T47D (cell line): Measurements from ENCODE around the gene GOLGB1.
"Not testable (repeated sequence)": the region's sequence is repeated elsewhere in the genome, so short reads cannot be mapped to it uniquely, and the experiment has no call there.

Source experiments
- DNase-seq, 2 experiments: peaks; one replicate each; pipeline versions ENCODE4 v3.0.0 to v3.0.0-alpha.2; 2011 to 2012; ENCODE audit warnings: low read depth in 1 of 2, low spot score in 1 of 2
- JUND ChIP-seq: IDR thresholded peaks from 2 replicates; pipeline ENCODE4 v1.6.1; 2012; ENCODE audit warnings: low read depth
- in situ Hi-C: cut with HindIII; loops from 2 replicates; pipeline ENCODE4 v1.10.0; 2016; ENCODE audit warnings: low sequenced_read_pairs, low pct_unique_long_range_greater_than_20kb

The GOLGB1 gene

DNA sequence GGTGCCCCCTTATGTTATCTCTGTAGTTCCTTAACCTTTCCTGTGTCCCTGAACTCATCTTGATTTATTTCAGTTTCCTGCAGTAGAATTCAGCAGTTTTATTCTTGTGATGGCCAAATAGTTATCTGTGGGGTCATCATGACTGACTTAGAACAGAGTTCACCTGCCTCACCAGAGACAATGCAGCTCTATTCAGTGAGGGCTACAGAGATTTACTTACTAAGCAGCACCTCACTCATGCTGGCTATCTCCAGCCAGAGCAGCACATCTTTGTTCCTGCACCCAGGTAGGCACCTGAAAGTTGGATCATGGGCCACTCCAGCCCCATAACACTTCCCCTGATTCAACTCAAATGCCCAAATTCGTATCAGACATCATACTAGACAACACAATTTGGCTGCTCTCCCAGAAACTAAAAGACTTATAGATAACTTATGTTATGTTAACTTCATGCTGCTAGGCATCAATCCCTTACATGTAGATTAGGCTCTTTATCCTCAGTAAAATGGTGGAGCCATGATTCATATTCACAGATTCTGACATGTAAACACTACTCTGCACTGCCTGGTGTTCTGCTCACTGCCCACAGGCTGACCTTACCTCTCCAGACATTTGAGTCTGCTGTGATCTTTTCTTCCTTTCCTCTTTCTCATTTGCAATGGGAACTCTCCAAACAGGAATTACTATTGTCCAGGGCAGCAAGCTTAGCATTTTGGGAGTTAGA lies 9.3 kb upstream of the GOLGB1 start:
- DNase-seq: no peak
- no peak for TF ChIP-seq JUND
- in situ Hi-C loops: no loop called here

DNA sequence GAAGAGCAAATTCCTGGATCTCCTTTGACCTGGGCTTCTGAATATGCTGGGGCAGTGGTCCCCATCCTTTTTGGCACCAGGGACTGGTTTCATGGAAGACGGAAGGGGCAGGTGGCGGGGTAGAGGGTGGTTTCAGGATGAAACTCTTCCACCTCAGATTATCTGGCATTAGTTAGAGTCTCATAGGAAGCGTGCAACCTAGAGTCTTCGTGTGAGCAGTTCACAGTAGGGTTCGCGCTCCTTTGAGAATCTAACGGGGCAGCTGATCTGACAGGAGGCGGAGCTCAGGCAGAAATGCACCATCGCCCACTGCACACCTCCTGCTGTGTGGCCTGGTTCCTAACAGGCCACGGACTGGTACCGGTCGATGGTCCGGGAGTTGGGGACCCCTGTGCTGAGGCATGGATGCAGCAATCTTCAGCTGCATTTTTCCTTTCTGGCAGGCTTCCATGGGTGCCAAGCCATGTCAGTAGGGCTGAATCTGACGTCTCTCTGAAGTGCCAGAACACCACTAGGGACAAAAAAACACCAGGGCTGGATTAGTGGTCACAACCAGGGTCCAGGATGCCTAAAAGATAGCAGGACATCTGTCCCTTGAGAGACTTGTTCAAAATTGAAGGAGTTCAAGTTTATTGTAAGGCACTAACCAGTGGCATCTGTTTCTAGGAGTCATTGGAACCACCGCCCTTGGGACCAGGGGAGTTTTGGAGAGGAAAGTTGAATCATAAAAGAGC lies 8.4 kb upstream of the GOLGB1 start:
- DNase-seq: no peak
- in situ Hi-C loops: no loop called here
- TF ChIP-seq JUND: no peak

DNA sequence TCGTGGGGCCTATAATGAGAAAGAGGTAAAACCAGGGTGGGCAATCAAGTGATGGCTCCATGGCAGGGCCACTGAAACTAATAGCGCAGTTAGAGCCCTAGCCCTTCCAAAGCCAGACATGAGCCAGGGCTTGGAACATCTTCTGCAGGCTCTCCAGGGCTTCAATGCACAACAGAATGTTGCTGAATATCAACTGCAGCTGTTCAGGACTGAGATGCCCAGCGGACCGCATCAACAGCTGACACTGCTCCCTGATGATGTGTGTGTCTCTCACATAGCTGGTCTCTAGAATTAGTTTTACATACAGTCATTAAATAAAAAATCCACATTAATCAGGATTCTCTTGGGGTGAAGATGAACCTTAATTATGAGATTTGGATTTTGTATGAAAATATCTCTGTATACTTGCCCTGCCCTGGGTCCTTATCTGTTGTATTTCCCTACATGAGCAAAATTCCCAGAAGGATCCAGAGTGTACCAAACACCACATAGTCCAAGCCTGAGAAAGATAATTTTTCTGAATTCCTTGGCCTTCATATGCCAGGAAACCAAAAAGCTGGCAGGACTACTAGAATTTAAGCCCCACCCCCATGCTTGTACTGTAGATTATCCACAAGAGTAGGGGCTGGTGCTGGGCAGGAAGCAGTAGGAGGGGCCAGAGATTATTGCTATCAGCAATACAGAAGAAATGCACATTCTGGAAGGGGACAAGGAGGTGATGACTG lies 7.7 kb upstream of the GOLGB1 start:
- no peak for TF ChIP-seq JUND
- in situ Hi-C loops: no loop called here

DNA sequence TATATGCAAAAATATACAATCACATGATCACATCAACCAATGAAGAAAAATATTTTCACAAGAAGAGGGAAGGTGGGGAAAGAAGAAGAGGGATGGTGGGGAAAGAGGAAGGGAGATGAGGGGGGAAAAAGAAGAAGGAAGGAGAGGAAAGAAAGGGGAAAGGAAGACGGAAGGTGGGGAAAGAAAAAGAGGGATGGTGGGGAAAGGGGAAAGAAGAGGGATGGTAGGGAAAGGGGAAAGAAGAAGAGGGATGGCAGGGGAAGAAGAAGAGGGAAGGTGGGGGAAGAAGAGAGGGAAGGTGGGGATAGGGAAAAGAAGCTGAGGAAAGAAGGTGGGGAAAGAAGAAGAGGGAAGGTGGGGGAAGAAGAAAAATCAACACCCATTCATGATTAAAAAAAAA lies 3.2 kb upstream of the GOLGB1 start:
- no peak for DNase-seq
- in situ Hi-C loops: no loop called here
- no peak for TF ChIP-seq JUND

More for the DNA sequence above, 7.7 kb upstream of the GOLGB1 start:
- no peak for DNase-seq

DNA sequence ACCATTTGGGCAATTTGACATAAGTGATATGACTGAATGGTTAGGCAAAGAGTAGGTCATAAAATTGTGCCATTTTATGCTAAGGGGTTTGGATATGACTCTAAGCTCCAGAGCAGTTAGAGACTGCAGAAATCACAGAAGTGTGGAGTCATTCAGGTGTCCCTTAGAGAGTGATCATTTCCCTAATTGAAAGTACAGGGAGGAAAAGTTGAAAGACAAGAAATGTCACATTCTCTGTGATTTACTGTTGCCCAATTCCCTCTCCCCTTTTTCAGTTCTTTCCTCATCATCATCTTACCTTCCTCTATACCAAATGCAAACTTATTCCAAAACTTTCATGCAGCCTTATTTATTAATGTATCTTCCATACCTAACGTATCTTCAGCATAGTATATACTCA lies 2.7 kb upstream of the GOLGB1 start:
- in situ Hi-C loops: no loop called here
- TF ChIP-seq JUND: no peak

DNA sequence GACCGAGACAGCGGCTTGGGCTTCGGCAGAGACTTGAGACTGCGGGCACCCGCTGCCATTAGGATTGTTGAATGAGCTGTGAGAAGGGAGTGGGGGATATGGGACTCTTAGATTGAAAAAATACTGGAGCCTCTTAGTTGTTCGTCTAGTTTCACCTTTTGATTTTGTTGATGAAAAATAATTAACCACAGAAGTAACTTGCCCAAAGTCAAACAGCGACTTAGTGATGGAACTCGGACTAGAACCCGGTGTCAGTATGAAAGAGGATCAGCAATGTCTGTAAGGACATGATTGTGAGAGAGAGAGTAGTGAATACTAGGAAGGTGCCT lies 510 bp upstream of the GOLGB1 start:
- no peak for TF ChIP-seq JUND
- in situ Hi-C loops: no loop called here
- DNase-seq: no peak

More for the DNA sequence above, 2.7 kb upstream of the GOLGB1 start:
- peak in 1 of 2 experiments; percentile 24 for DNase-seq

DNA sequence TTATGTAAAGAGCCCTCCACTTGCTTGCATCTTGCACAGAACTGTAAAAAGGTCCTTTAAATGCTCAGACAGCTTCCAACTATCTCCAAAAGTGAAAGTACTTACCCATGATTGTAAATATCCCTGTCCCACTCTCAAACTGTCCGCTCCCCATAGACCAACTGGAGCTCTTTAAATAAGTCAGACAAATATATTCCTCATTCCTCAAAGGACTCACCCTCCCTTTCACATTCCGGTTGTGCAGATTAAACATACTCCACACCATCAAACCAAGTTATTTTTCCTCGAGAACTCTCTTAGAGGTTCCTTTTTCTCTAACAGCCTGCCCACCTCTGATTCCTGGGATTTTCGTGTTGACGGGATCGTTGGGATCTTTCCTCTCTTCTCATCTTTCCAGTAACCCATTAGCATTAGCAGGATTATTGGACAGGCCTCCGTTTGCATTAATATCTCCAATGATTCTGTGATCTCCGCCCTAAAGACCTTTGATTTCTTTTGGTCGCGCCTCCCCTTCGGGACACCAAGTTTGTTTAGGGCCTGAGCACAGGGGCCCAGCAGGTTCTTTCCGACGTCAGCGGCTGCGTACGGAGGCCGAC lies 763 bp downstream of the GOLGB1 start:
- DNase-seq: peak; percentile 10 to 77
- in situ Hi-C loops: no loop called here

DNA sequence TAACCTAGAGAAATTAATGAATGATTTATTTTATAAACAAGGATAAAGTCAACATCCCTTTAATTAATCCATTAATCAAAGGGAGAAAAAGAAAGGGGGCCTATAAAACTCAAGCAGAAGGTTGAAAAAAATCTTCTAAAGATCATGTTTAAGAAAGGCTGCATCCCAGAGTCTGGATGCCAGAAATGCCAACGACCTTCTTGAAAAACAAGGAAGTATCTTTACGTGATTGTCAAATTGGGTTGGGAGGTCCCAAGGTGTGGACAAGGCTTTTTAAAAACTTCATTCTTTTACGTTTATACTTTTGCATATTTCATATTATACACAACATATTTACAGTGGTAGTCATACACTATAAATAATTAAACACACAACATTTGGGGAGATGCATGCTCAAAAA lies 1.6 kb downstream of the GOLGB1 start:
- no peak for DNase-seq
- in situ Hi-C loops: no loop called here
- no peak for TF ChIP-seq JUND

More for the DNA sequence above, 763 bp downstream of the GOLGB1 start:
- no peak for TF ChIP-seq JUND

DNA sequence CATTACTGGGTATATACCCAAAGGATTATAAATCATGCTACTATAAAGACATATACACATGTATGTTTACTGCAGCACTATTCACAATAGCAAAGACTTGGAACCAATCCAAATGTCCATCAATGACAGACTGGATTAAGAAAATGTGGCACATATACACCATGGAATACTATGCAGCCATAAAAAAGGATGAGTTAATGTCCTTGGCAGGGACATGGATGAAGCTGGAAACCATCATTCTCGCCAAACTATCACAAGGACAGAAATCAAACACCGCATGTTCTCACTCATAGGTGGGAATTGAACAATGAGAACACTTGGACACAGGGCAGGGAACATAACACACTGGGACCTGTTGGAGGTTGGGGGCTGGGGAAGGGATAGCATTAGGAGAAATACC lies 6.4 kb downstream of the GOLGB1 start:
- in situ Hi-C loops, DNase-seq: not testable (repeated sequence)

DNA sequence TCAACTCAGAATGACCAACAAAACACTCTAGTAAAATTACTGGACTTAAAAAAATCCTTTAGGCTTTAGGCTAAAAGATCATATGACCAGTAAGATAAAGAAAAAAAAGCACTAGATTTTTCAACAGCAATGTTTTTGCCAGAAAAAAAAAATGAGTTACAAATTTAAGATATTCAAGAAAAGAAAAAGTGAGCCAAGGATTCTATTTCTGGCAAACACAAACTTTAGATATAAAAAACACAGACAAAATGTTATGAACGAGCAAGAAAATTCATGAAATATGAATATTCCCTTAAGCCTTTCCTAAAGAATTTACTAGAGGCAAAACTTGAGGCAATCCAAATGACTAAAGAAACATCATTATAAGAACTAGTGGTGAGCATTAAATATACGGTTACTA lies 8.6 kb downstream of the GOLGB1 start:
- DNase-seq: no peak
- no peak for TF ChIP-seq JUND
- in situ Hi-C loops: no loop called here

DNA sequence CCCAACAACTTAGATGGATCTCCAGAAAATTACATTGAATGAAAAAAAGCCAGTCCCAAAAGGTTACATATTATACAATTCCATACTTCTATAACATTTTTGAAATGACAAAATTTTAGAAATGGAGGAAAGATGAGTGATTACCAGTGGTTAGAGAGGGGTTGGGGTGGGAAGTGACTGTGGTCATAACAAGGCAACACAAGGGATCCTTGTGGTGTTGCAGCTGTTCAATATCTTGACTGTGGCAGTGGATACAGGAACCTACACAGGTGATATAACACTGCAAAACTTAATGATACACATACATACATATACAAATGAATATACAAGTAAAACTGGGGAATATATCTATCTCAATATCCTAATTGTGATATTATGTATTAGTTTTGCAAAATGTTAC lies 9.6 kb downstream of the GOLGB1 start:
- no peak for DNase-seq
- in situ Hi-C loops: no loop called here
- no peak for TF ChIP-seq JUND

DNA sequence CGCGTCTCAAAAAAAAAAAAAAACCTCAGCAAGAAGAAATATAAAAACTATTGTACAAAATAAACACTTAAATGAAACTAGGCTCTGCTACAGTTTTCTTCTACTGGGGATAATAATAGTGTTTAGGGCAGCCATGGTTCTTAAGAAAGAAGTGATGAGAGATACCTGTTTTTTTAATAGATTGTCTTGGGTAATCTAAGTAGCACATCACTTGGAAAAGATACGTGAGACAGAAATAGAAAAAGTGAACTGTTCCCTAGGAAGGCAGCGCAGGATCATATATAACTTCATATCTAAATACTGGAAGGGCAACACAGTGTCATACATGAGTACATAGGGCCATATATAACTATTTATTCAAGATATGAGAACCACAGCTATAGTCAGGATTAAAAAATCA lies 11.9 kb downstream of the GOLGB1 start:
- no peak for TF ChIP-seq JUND
- in situ Hi-C loops: no loop called here

DNA sequence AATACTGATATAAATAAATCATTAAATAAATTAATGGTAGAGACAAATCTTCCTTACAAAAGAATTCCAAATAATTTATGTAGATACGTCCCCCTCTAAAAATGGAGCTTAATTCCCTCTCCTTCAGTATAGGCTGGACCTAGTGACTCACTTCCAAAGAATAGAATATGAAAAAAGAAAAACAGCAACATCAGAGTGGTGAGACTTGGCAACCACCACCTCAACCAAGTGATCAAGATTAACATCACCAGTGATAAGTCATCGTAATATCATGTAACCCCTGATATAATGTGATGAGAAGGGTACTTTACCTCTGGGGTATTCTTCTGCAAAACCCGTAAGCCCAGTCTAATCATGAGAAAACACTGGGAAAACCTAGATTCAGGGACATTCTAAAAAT lies 13.4 kb downstream of the GOLGB1 start:
- DNase-seq: no peak
- in situ Hi-C loops: no loop called here
- no peak for TF ChIP-seq JUND

More for the DNA sequence above, 11.9 kb downstream of the GOLGB1 start:
- DNase-seq: no peak
